HL-60 (cell line): ENCODE measurements around the gene CCDC97.

Source experiments
- DNase-seq, 2 experiments: peaks; one replicate each; pipeline ENCODE4 v3.0.0-alpha.2; 2010 to 2020; ENCODE audit warnings: low read depth in 1 of 2, low spot score in 1 of 2
- H3K27ac ChIP-seq: fragments of 250-450 bp; sonication (Bioruptor Pico); replicated peaks from 2 replicates; pipeline ENCODE4 v1.5.1; 2020; ENCODE audit warnings: mild to moderate bottlenecking, moderate library complexity
- H3K27me3 ChIP-seq: fragments of 250-450 bp; sonication (Bioruptor Pico); 2 replicates; pipeline ENCODE4 v1.5.1; 2021; ENCODE audit warnings: mild to moderate bottlenecking, moderate library complexity; ENCODE audit not compliant: insufficient read depth, poor library complexity, severe bottlenecking
- H3K4me3 ChIP-seq: replicated peaks from 2 replicates; pipeline ENCODE4 v1.5.1; 2011; ENCODE audit warnings: mild to moderate bottlenecking, control low read depth, low read length; ENCODE audit not compliant: insufficient read depth
- GABPA ChIP-seq: IDR thresholded peaks from 2 replicates; pipeline ENCODE4 v1.6.1; 2012; ENCODE audit warnings: low read depth
- POLR2AphosphoS5 ChIP-seq: IDR thresholded peaks from 2 replicates; pipeline ENCODE4 v1.6.1; 2012; ENCODE audit warnings: low read depth
- SPI1 ChIP-seq: IDR thresholded peaks from 2 replicates; pipeline ENCODE4 v1.6.1; 2012; ENCODE audit warnings: low read depth, mild to moderate bottlenecking, borderline replicate concordance
- TF ChIP-seq, protein P1 (sequence below): IDR thresholded peaks from 2 replicates; pipeline ENCODE4 v1.6.1; 2012; ENCODE audit warnings: low read depth; ENCODE audit not compliant: insufficient replicate concordance
- TF ChIP-seq, protein P2 (sequence below): IDR thresholded peaks from one replicate; pipeline ENCODE4 v1.5.1; 2011; ENCODE audit warnings: low read length, control low read depth, inconsistent platforms; ENCODE audit not compliant: insufficient read depth

CCDC97 gene

DNA sequence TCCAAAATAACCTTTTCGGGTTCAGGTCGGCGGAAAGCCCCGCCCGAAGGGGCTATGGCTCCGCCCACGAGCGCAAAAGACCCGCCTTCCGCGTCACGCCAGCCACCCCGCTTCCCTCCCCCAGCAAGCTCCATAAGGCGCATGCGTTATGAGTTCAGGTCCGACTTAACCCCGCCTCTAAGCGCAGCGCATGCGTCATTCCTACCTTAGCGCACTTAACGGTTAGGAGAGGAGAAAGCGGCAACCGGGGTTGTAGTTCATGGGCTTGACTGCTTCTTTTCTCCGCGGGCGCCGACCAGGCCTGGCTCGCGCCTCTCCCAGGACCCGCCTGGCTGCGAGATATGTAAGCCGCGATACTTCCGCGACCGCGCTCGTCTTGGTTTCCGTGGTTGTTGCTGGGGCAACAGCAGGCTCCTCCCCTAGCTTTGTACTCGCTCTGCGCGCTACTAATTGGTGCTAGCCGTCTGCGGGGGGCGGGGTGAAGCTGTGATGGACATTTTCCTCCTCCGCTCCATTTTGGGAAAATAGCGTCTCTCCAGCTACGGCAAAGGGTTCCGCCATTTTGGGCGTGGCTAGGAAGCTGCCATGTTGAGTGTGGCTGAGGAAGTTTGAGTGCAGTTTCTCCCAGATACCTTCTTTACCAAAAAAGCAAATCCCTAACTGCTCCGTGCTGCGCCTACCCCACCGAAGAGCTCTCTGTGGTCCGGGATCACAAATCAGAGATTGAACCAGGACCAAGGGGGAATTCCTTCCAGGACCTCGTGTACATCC is 54.0 kb downstream of the CCDC97 start, which contains the start of gene B9D2:
Gene B9D2, minus strand, starts transcription at position 397 of the 771 bp plus-strand sequence. CDS start 630 bp downstream, outside the sequence.
- TF ChIP-seq POLR2AphosphoS5, result peak; percentile 98
- TF ChIP-seq, protein P1, sequence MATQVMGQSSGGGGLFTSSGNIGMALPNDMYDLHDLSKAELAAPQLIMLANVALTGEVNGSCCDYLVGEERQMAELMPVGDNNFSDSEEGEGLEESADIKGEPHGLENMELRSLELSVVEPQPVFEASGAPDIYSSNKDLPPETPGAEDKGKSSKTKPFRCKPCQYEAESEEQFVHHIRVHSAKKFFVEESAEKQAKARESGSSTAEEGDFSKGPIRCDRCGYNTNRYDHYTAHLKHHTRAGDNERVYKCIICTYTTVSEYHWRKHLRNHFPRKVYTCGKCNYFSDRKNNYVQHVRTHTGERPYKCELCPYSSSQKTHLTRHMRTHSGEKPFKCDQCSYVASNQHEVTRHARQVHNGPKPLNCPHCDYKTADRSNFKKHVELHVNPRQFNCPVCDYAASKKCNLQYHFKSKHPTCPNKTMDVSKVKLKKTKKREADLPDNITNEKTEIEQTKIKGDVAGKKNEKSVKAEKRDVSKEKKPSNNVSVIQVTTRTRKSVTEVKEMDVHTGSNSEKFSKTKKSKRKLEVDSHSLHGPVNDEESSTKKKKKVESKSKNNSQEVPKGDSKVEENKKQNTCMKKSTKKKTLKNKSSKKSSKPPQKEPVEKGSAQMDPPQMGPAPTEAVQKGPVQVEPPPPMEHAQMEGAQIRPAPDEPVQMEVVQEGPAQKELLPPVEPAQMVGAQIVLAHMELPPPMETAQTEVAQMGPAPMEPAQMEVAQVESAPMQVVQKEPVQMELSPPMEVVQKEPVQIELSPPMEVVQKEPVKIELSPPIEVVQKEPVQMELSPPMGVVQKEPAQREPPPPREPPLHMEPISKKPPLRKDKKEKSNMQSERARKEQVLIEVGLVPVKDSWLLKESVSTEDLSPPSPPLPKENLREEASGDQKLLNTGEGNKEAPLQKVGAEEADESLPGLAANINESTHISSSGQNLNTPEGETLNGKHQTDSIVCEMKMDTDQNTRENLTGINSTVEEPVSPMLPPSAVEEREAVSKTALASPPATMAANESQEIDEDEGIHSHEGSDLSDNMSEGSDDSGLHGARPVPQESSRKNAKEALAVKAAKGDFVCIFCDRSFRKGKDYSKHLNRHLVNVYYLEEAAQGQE, result no peak
- TF ChIP-seq SPI1, result peak; percentile 25; the same call in 1 of the 2 replicates
- Histone ChIP-seq H3K27me3 (no peaks in the 10 kb centered on the region), H3K4me3 (peak within 1 kb of the TSS; percentile 53), H3K27ac (peak within 1 kb of the TSS; percentile 100)
- DNase-seq, result peak; percentile 97 to 99

GRCh38 chr19:41364524-41365391 is 54.8 kb downstream of the CCDC97 start:
- H3K27ac ChIP-seq, result peak overlapping the region; percentile 100
- no peaks in the 10 kb centered on the region for H3K27me3 ChIP-seq
- peak overlapping the region; percentile 53 for H3K4me3 ChIP-seq
- peak; percentile 62; the same call in 1 of the 2 replicates for TF ChIP-seq SPI1
- TF ChIP-seq, protein P2, sequence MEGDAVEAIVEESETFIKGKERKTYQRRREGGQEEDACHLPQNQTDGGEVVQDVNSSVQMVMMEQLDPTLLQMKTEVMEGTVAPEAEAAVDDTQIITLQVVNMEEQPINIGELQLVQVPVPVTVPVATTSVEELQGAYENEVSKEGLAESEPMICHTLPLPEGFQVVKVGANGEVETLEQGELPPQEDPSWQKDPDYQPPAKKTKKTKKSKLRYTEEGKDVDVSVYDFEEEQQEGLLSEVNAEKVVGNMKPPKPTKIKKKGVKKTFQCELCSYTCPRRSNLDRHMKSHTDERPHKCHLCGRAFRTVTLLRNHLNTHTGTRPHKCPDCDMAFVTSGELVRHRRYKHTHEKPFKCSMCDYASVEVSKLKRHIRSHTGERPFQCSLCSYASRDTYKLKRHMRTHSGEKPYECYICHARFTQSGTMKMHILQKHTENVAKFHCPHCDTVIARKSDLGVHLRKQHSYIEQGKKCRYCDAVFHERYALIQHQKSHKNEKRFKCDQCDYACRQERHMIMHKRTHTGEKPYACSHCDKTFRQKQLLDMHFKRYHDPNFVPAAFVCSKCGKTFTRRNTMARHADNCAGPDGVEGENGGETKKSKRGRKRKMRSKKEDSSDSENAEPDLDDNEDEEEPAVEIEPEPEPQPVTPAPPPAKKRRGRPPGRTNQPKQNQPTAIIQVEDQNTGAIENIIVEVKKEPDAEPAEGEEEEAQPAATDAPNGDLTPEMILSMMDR, result no peak
- peak; percentile 56 to 78 for DNase-seq

- Histone ChIP-seq H3K27me3 (no peaks in the 10 kb centered on the region), H3K4me3 (no peak overlapping the region), H3K27ac (no peak overlapping the region)
- TF ChIP-seq, protein P2, result no peak
- no peak for TF ChIP-seq GABPA
- TF ChIP-seq, protein P1, result no peak
- no peak for TF ChIP-seq POLR2AphosphoS5
- no peak for TF ChIP-seq SPI1
- no peak for DNase-seq
Observed at GRCh38 chr19:41366089-41366488, 56.1 kb downstream of the CCDC97 start.

DNA sequence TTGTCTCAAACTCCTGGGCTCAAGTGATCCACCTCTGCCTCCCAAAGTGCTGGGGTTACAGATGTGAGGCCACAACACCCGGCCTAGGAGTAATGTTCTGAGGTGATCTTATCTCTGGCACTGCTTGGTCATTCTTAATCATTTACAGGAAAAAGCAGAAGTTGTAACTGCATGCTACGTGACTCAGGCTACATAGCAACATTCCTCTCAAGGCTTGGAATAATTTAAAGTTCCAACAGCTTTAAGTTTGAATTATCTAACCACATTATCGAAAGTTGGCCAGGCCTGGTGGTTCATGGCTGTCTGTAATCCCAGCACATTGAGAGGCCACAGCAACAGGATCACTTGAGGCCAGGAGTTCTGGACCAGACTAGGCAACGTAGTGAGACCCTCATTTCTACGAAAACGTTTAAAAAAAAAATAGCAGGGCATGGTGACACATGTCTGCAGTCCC is 57.9 kb downstream of the CCDC97 start:
- H3K27ac ChIP-seq, result peak overlapping the region; percentile 79
- DNase-seq, result peak in 1 of 2 experiments; percentile 69
- H3K27me3 ChIP-seq, result no peaks in the 10 kb centered on the region
- H3K4me3 ChIP-seq, result no peak overlapping the region
- no peak for TF ChIP-seq GABPA
- TF ChIP-seq, protein P2, result no peak
- TF ChIP-seq, protein P1, result no peak
- peak; percentile 13; the same call in 1 of the 2 replicates for TF ChIP-seq SPI1
